ENCODE data around the gene RAB4A. TPM values are rescaled to one million over a fixed set of nuclear protein-coding genes. Genes with fewer than 3 reads are reported as not detected.

RAB4A gene
- total and polyA plus RNA-seq, 9 of the 15 experiments (the other 6 are each of a cell fraction or from before 2014, with no cell fraction given): 8.3 to 61.0 (median 26.7) TPM

DNA sequence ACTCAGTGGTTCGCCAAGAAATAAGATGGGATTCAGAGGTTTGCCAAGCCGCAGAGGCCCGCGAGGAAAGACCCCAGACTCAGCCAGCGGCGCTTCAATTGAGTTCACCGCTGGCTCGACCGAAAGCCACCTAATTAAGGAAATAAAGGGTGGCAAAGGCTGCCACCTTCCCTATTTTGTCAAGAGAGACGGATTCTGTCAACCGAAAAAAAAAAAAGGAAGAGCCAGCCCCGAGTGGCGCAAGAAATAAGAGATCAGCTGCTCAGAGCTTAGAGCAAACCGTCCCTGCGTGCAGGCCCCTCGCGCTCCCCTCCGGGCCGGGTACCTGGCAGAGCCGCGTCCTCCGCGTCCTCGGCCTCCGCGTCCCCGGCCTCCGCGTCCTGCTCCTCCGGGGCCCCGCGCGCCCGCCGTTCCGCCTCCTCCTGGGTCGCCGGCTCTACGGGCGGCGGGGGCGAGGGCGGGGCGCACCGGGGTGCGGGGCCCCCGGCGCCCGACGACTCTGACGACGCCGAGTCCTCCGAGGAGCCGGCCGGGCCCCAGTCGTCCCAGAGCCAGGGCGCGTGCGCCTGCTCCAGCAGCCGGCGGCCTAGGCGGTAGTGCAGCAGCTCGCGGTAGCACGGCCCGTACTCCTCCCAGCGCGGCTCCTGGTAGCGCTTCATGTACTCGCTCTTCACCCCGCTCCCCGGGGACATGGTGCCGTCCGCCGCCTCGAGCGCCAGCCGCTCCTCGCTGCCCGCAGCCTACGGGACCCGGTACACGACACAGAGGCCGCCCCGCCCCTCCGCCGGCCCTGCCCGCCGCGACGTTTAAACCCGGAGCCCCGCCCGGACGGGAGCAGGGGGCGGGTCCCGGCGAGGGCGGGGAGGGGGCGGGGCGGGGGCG, 71.1 kb downstream of the RAB4A start (continued):
- no peak for TF ChIP-seq ZNF121 (CRISPR knock-in tag; conservative IDR thresholded peaks at IDR 0.05)
- TF ChIP-seq ZNF551 (CRISPR knock-in tag; IDR thresholded peaks at IDR 0.05): no peak
- TF ChIP-seq, protein P1, sequence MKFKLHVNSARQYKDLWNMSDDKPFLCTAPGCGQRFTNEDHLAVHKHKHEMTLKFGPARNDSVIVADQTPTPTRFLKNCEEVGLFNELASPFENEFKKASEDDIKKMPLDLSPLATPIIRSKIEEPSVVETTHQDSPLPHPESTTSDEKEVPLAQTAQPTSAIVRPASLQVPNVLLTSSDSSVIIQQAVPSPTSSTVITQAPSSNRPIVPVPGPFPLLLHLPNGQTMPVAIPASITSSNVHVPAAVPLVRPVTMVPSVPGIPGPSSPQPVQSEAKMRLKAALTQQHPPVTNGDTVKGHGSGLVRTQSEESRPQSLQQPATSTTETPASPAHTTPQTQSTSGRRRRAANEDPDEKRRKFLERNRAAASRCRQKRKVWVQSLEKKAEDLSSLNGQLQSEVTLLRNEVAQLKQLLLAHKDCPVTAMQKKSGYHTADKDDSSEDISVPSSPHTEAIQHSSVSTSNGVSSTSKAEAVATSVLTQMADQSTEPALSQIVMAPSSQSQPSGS (CRISPR knock-in tag; IDR thresholded peaks at IDR 0.05): no peak
- no peak for TF ChIP-seq SLC30A9 (CRISPR knock-in tag; IDR thresholded peaks at IDR 0.05)
- TF ChIP-seq, protein P2, sequence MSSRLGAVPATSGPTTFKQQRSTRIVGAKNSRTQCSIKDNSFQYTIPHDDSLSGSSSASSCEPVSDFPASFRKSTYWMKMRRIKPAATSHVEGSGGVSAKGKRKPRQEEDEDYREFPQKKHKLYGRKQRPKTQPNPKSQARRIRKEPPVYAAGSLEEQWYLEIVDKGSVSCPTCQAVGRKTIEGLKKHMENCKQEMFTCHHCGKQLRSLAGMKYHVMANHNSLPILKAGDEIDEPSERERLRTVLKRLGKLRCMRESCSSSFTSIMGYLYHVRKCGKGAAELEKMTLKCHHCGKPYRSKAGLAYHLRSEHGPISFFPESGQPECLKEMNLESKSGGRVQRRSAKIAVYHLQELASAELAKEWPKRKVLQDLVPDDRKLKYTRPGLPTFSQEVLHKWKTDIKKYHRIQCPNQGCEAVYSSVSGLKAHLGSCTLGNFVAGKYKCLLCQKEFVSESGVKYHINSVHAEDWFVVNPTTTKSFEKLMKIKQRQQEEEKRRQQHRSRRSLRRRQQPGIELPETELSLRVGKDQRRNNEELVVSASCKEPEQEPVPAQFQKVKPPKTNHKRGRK (tag; IDR thresholded peaks at IDR 0.05): no peak
- TF ChIP-seq SAP30 (IDR thresholded peaks at IDR 0.05; ENCODE audit: borderline replicate concordance, insufficient read depth, low read depth, low read length, poor library complexity, severe bottlenecking): peak; percentile 85
- TF ChIP-seq HNRNPK (IDR thresholded peaks at IDR 0.05; ENCODE audit: low read depth, low read length, poor library complexity, severe bottlenecking): no peak
- no peak for TF ChIP-seq CBX2 (IDR thresholded peaks at IDR 0.05; ENCODE audit: insufficient read depth, low read length, poor library complexity, severe bottlenecking)
- TF ChIP-seq ZNF41 (CRISPR knock-in tag; conservative IDR thresholded peaks at IDR 0.05): no peak
- TF ChIP-seq E2F3 (CRISPR knock-in tag; IDR thresholded peaks at IDR 0.05): no peak
- TF ChIP-seq TAL1 (IDR thresholded peaks at IDR 0.05): no peak
- peak; percentile 61; the same call in 1 of the 2 replicates for TF ChIP-seq EP400 (IDR thresholded peaks at IDR 0.05)
- no peak for TF ChIP-seq MEF2D (tag; conservative IDR thresholded peaks at IDR 0.05; ENCODE audit: low read depth)
- no peak for TF ChIP-seq SNIP1 (IDR thresholded peaks at IDR 0.05; ENCODE audit: low read depth)
- no peak for TF ChIP-seq HOXB6 (CRISPR knock-in tag; IDR thresholded peaks at IDR 0.05; ENCODE audit: borderline replicate concordance)
- TF ChIP-seq, protein P3, sequence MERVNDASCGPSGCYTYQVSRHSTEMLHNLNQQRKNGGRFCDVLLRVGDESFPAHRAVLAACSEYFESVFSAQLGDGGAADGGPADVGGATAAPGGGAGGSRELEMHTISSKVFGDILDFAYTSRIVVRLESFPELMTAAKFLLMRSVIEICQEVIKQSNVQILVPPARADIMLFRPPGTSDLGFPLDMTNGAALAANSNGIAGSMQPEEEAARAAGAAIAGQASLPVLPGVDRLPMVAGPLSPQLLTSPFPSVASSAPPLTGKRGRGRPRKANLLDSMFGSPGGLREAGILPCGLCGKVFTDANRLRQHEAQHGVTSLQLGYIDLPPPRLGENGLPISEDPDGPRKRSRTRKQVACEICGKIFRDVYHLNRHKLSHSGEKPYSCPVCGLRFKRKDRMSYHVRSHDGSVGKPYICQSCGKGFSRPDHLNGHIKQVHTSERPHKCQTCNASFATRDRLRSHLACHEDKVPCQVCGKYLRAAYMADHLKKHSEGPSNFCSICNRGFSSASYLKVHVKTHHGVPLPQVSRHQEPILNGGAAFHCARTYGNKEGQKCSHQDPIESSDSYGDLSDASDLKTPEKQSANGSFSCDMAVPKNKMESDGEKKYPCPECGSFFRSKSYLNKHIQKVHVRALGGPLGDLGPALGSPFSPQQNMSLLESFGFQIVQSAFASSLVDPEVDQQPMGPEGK (CRISPR knock-in tag; IDR thresholded peaks at IDR 0.05; ENCODE audit: borderline replicate concordance): no peak
- TF ChIP-seq, protein P4, sequence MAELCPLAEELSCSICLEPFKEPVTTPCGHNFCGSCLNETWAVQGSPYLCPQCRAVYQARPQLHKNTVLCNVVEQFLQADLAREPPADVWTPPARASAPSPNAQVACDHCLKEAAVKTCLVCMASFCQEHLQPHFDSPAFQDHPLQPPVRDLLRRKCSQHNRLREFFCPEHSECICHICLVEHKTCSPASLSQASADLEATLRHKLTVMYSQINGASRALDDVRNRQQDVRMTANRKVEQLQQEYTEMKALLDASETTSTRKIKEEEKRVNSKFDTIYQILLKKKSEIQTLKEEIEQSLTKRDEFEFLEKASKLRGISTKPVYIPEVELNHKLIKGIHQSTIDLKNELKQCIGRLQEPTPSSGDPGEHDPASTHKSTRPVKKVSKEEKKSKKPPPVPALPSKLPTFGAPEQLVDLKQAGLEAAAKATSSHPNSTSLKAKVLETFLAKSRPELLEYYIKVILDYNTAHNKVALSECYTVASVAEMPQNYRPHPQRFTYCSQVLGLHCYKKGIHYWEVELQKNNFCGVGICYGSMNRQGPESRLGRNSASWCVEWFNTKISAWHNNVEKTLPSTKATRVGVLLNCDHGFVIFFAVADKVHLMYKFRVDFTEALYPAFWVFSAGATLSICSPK (IDR thresholded peaks at IDR 0.05; ENCODE audit: borderline replicate concordance): no peak
- TF ChIP-seq, protein P5, sequence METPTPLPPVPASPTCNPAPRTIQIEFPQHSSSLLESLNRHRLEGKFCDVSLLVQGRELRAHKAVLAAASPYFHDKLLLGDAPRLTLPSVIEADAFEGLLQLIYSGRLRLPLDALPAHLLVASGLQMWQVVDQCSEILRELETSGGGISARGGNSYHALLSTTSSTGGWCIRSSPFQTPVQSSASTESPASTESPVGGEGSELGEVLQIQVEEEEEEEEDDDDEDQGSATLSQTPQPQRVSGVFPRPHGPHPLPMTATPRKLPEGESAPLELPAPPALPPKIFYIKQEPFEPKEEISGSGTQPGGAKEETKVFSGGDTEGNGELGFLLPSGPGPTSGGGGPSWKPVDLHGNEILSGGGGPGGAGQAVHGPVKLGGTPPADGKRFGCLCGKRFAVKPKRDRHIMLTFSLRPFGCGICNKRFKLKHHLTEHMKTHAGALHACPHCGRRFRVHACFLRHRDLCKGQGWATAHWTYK (CRISPR knock-in tag; IDR thresholded peaks at IDR 0.05): peak; percentile 15; the same call in 1 of the 2 replicates
